Glutamatergic neuron (in vitro differentiated cells): ENCODE measurements around the gene CMTM1. TPM values are rescaled to one million over a fixed set of nuclear protein-coding genes. Genes with fewer than 3 reads are reported as not detected.

Experiments
- DNase-seq: peaks from one replicate; pipeline ENCODE4 v3.0.0; 2022
- H3K27ac Mint-ChIP-seq: one replicate; pipeline ENCODE4 v1.8.0; 2020; ENCODE audit warnings: mild to moderate bottlenecking, mixed read lengths, inconsistent platforms; ENCODE audit not compliant: unreplicated experiment
- H3K27me3 Mint-ChIP-seq: one replicate; pipeline ENCODE4 v1.8.0; 2020; ENCODE audit warnings: mild to moderate bottlenecking, moderate library complexity, mixed read lengths, inconsistent platforms; ENCODE audit not compliant: unreplicated experiment
- H3K36me3 Mint-ChIP-seq: one replicate; pipeline ENCODE4 v1.8.0; 2020; ENCODE audit warnings: mild to moderate bottlenecking, mixed read lengths, inconsistent platforms; ENCODE audit not compliant: unreplicated experiment
- H3K4me1 Mint-ChIP-seq: one replicate; pipeline ENCODE4 v1.8.0; 2020; ENCODE audit warnings: mild to moderate bottlenecking, low read depth, mixed read lengths, inconsistent platforms; ENCODE audit not compliant: unreplicated experiment
- H3K4me3 Mint-ChIP-seq: one replicate; pipeline ENCODE4 v1.8.0; 2020; ENCODE audit warnings: mild to moderate bottlenecking, mixed read lengths, inconsistent platforms; ENCODE audit not compliant: unreplicated experiment
- H3K9me3 Mint-ChIP-seq: one replicate; pipeline ENCODE4 v1.8.0; 2020; ENCODE audit warnings: mild to moderate bottlenecking, moderate library complexity, mixed read lengths, inconsistent platforms; ENCODE audit not compliant: unreplicated experiment
- CTCF ChIP-seq: fragments of 200-600 bp; sonication (generic); IDR thresholded peaks from one replicate; pipeline ENCODE4 v1.5.0; 2021; ENCODE audit not compliant: partially characterized antibody, unreplicated experiment
- total RNA-seq: library from RNA; stranded (reverse); fragmentation: NEBNext Ultra II Directional; extraction: Animal tissue kit (Norgen Biotek cat#: 25700); gene quantifications from one replicate; pipeline ENCODE4 v1.2.1, GENCODE V29; 2021; ENCODE audit not compliant: unreplicated experiment

Gene CMTM1
- total RNA-seq, 1 donor from 2014 or later: 5.0 TPM

GRCh38 chr16:66596986-66597848, 31.0 kb downstream of the CMTM1 start:
- no peaks in the 10 kb centered on the region for H3K9me3 Mint-ChIP-seq
- no peak for DNase-seq
- H3K4me3 Mint-ChIP-seq: no peak overlapping the region
- H3K27ac Mint-ChIP-seq: no peak overlapping the region
- H3K27me3 Mint-ChIP-seq: no peaks in the 10 kb centered on the region
- H3K4me1 Mint-ChIP-seq: no peaks in the 10 kb centered on the region
- no peaks in the 10 kb centered on the region for H3K36me3 Mint-ChIP-seq
- no peak for TF ChIP-seq CTCF

- no peak overlapping the region for H3K27ac Mint-ChIP-seq
- H3K27me3 Mint-ChIP-seq: peaks cover 4% of the 10 kb centered on the region
- no peak for DNase-seq
- no peak overlapping the region for H3K4me3 Mint-ChIP-seq
- H3K36me3 Mint-ChIP-seq: no peaks in the 10 kb centered on the region
- no peak for TF ChIP-seq CTCF
- no peaks in the 10 kb centered on the region for H3K9me3 Mint-ChIP-seq
- H3K4me1 Mint-ChIP-seq: no peaks in the 10 kb centered on the region
Measured at GRCh38 chr16:66598111-66598510, 31.9 kb downstream of the CMTM1 start.

- no peaks in the 10 kb centered on the region for H3K36me3 Mint-ChIP-seq
- no peak overlapping the region for H3K27ac Mint-ChIP-seq
- TF ChIP-seq CTCF: no peak
- no peak overlapping the region for H3K4me3 Mint-ChIP-seq
- DNase-seq: no peak
- H3K9me3 Mint-ChIP-seq: peaks cover 5% of the 10 kb centered on the region
- peaks cover 12% of the 10 kb centered on the region for H3K27me3 Mint-ChIP-seq
- peaks cover 4% of the 10 kb centered on the region for H3K4me1 Mint-ChIP-seq
Measured at GRCh38 chr16:66599726-66600125, 33.5 kb downstream of the CMTM1 start.

- H3K4me1 Mint-ChIP-seq: peaks cover 4% of the 10 kb centered on the region
- no peak for TF ChIP-seq CTCF
- no peak for DNase-seq
- no peak overlapping the region for H3K4me3 Mint-ChIP-seq
- peaks cover 12% of the 10 kb centered on the region for H3K27me3 Mint-ChIP-seq
- H3K9me3 Mint-ChIP-seq: peaks cover 5% of the 10 kb centered on the region
- no peak overlapping the region for H3K27ac Mint-ChIP-seq
- no peaks in the 10 kb centered on the region for H3K36me3 Mint-ChIP-seq
Measured at GRCh38 chr16:66600477-66600876, 34.2 kb downstream of the CMTM1 start.

GRCh38 chr16:66601471-66601870, 35.2 kb downstream of the CMTM1 start:
- peaks cover 14% of the 10 kb centered on the region for H3K27me3 Mint-ChIP-seq
- no peaks in the 10 kb centered on the region for H3K36me3 Mint-ChIP-seq
- peaks cover 5% of the 10 kb centered on the region for H3K9me3 Mint-ChIP-seq
- no peak for DNase-seq
- no peak overlapping the region for H3K27ac Mint-ChIP-seq
- TF ChIP-seq CTCF: no peak
- H3K4me1 Mint-ChIP-seq: peaks cover 9% of the 10 kb centered on the region
- H3K4me3 Mint-ChIP-seq: no peak overlapping the region
